Measurements from ENCODE around the gene TMEM258. TPM values are rescaled to one million over a fixed set of nuclear protein-coding genes. Genes with fewer than 3 reads are reported as not detected.

The TMEM258 gene
- total and polyA plus RNA-seq, 2 of the 4 experiments (the other 2 are of a cell fraction), result 107 to 280 TPM

GRCh38 chr11:61769946-61770683 lies 22.3 kb downstream of the TMEM258 start:
- Histone ChIP-seq H2BK120ac (ENCODE audit: low read depth, low read length) (0 out of 2 replicates have a peak overlapping the region, but pooled peaks have one; percentile 48), H4K8ac (ENCODE audit: low read depth in 2 of 2, low read length in 2 of 2) (peak overlapping the region; percentile 67 to 92), H2AK5ac (ENCODE audit: low read depth, low read length) (peak overlapping the region; percentile 59), H3K79me1 (ENCODE audit: low read depth in 1 of 2, low read length in 2 of 2) (no peaks in the 10 kb centered on the region; a peak in 1 of 4 replicates), H2AK9ac (replicated peaks; ENCODE audit: low read depth, low read length, poor library complexity) (peak overlapping the region; percentile 88), H2AFZ (replicated peaks; ENCODE audit: low read length, poor library complexity) (peak overlapping the region; percentile 78), H2BK20ac (ENCODE audit: low read depth, low read length) (no peak overlapping the region), H3K27me3 (ENCODE audit: control insufficient read depth, insufficient read depth, low read length) (no peaks in the 10 kb centered on the region), H3K9ac (ENCODE audit: low read depth, low read length) (peak overlapping the region; percentile 35; the same call in 1 of the 2 replicates), H3K9me3 (ENCODE audit: control insufficient read depth, insufficient read depth, low read length) (no peaks in the 10 kb centered on the region), H3K4me1 (ENCODE audit: control insufficient read depth, insufficient read depth, low read length) (peaks cover 10% of the 10 kb centered on the region), H4K91ac (ENCODE audit: insufficient read depth, low read depth, low read length) (peak overlapping the region; percentile 81), H4K20me1 (ENCODE audit: insufficient read depth, low read length) (no peaks in the 10 kb centered on the region), H3K56ac (ENCODE audit: extremely low read depth, insufficient read depth, low read length) (no peak overlapping the region), H3K4me3 (ENCODE audit: insufficient read depth, low read depth, low read length) (no peak overlapping the region), H3K4me2 (ENCODE audit: low read depth, low read length) (peak overlapping the region; percentile 14), H3K27ac (ENCODE audit: insufficient read depth, low read length) (peak overlapping the region; percentile 49), H3K23ac (ENCODE audit: low read depth, low read length) (no peak overlapping the region), H2BK15ac (ENCODE audit: low read depth, low read length) (no peak overlapping the region), H3K18ac (ENCODE audit: low read depth, low read length) (peak overlapping the region; percentile 54; the same call in 1 of the 2 replicates), H3K36me3 (ENCODE audit: control insufficient read depth, insufficient read depth, low read length) (no peaks in the 10 kb centered on the region), H3K9me1 (ENCODE audit: insufficient read depth, low read length) (no peaks in the 10 kb centered on the region), H4K5ac (ENCODE audit: low read depth, low read length) (peak overlapping the region; percentile 88; the same call in 1 of the 2 replicates), H2BK5ac (ENCODE audit: low read depth, low read length, poor library complexity, severe bottlenecking) (peak overlapping the region; percentile 39), H3K14ac (replicated peaks; ENCODE audit: low read depth, low read length) (0 out of 2 replicates have a peak overlapping the region, but pooled peaks have one; percentile 22), H3K4ac (ENCODE audit: low read depth, low read length) (peak overlapping the region; percentile 65)
- CTCF ChIA-PET, result interaction anchor here (0.6 kb wide), 1 partner anchor 57 kb away, joined by 3 read pairs; no protein-coding TSS in a partner anchor
- in situ Hi-C loops (cut with MboI; ENCODE audit: low sequenced_read_pairs) (no loop called here), intact Hi-C loops (cut with micrococcal nuclease) (no loop called here), dilution Hi-C loops (cut with HindIII; ENCODE audit: low sequenced_read_pairs, unreplicated experiment) (no loop called here)
- WGBS, 2 experiments (ENCODE audit: extremely low coverage in 2 of 2, insufficient read length in 1 of 2), result 83% methylated on average over 1 of the region's 20 CpGs; no CpG with 5 or more reads in 1 of the 2 experiments
- no peak for ATAC-seq (ENCODE audit: low read depth)
- BruUV-seq (replicated peaks), result no TSS peak
- POLR2A ChIA-PET (ENCODE audit: unreplicated experiment), result no interaction called here
- DNase-seq, result no peak
- TF ChIP-seq USF2 (IDR thresholded peaks at IDR 0.05; ENCODE audit: low read depth, low read length), result no peak
- no peak for TF ChIP-seq MXI1 (IDR thresholded peaks at IDR 0.05; ENCODE audit: borderline replicate concordance, low read depth, low read length)
- no peak for TF ChIP-seq RAD21 (IDR thresholded peaks at IDR 0.05; ENCODE audit: low read length)
- TF ChIP-seq CTCF (conservative IDR thresholded peaks at IDR 0.05; ENCODE audit: low read depth, low read length), result no peak
- TF ChIP-seq MAFK (IDR thresholded peaks at IDR 0.05; ENCODE audit: low read depth, low read length), result no peak
- TF ChIP-seq, protein P1, sequence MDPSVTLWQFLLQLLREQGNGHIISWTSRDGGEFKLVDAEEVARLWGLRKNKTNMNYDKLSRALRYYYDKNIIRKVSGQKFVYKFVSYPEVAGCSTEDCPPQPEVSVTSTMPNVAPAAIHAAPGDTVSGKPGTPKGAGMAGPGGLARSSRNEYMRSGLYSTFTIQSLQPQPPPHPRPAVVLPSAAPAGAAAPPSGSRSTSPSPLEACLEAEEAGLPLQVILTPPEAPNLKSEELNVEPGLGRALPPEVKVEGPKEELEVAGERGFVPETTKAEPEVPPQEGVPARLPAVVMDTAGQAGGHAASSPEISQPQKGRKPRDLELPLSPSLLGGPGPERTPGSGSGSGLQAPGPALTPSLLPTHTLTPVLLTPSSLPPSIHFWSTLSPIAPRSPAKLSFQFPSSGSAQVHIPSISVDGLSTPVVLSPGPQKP (IDR thresholded peaks at IDR 0.05; ENCODE audit: borderline replicate concordance, low read depth, low read length), result no peak
- no peak for TF ChIP-seq POLR2A (IDR thresholded peaks at IDR 0.05; ENCODE audit: low read depth, low read length)
- no peak for TF ChIP-seq FOS (IDR thresholded peaks at IDR 0.05; ENCODE audit: low read depth, low read length)
- TF ChIP-seq RCOR1 (IDR thresholded peaks at IDR 0.05; ENCODE audit: insufficient replicate concordance, low read length), result no peak
- no peak for TF ChIP-seq CHD1 (IDR thresholded peaks at IDR 0.05; ENCODE audit: low read depth, low read length)
- no peak for TF ChIP-seq MAZ (IDR thresholded peaks at IDR 0.05; ENCODE audit: borderline replicate concordance, low read depth, low read length)
- no peak for TF ChIP-seq RFX5 (IDR thresholded peaks at IDR 0.05; ENCODE audit: low read depth, low read length)
- no peak for TF ChIP-seq NFE2L2 (IDR thresholded peaks at IDR 0.05; ENCODE audit: low read depth, low read length)
- no peak for TF ChIP-seq CEBPB (IDR thresholded peaks at IDR 0.05; ENCODE audit: low read depth, low read length)
- TF ChIP-seq SMC3 (IDR thresholded peaks at IDR 0.05; ENCODE audit: low read depth, low read length), result no peak

Measured in IMR-90 (cell line).